Hepatocyte (in vitro differentiated cells): ENCODE data around the gene THSD4. TPM values are rescaled to one million over a fixed set of nuclear protein-coding genes. Genes with fewer than 3 reads are reported as not detected.

ENCODE experiments used
- DNase-seq: peaks from one replicate; pipeline ENCODE4 v3.0.0-alpha.2; 2016; ENCODE audit warnings: low spot score
- H2AFZ ChIP-seq: fragments of 200-600 bp; sonication (generic); 2 replicates; pipeline ENCODE4 v1.6.0; 2016; ENCODE audit warnings: antibody characterized with exemption, mild to moderate bottlenecking
- H3K27ac ChIP-seq: fragments of 200-600 bp; sonication (generic); 2 replicates; pipeline ENCODE4 v1.5.1; 2016; ENCODE audit warnings: mild to moderate bottlenecking
- H3K27me3 ChIP-seq: fragments of 200-600 bp; sonication (generic); 2 replicates; pipeline ENCODE4 v1.6.1; 2016
- H3K36me3 ChIP-seq: fragments of 200-600 bp; sonication (generic); replicated peaks from 2 replicates; pipeline ENCODE4 v1.5.1; 2016; ENCODE audit warnings: low read depth; ENCODE audit not compliant: insufficient read depth
- H3K4me1 ChIP-seq: fragments of 200-600 bp; sonication (generic); 2 replicates; pipeline ENCODE4 v1.5.1; 2016; ENCODE audit warnings: mild to moderate bottlenecking, moderate library complexity; ENCODE audit not compliant: insufficient read depth
- H3K4me2 ChIP-seq: fragments of 200-600 bp; sonication (generic); 2 replicates; pipeline ENCODE4 v1.6.0; 2016
- H3K4me3 ChIP-seq: fragments of 200-600 bp; sonication (generic); 2 replicates; pipeline ENCODE4 v1.5.1; 2016; ENCODE audit warnings: mild to moderate bottlenecking
- H3K79me2 ChIP-seq: fragments of 200-600 bp; sonication (generic); 2 replicates; pipeline ENCODE4 v1.6.0; 2017; ENCODE audit warnings: mild to moderate bottlenecking
- H3K9me2 ChIP-seq: fragments of 200-600 bp; sonication (generic); replicated peaks from 2 replicates; pipeline ENCODE4 v1.6.0; 2017; ENCODE audit warnings: mild to moderate bottlenecking; ENCODE audit not compliant: insufficient read depth
- H3K9me3 ChIP-seq: fragments of 200-600 bp; sonication (generic); 2 replicates; pipeline ENCODE4 v1.5.1; 2016; ENCODE audit warnings: low read depth, mild to moderate bottlenecking
- H4K20me1 ChIP-seq: fragments of 200-600 bp; sonication (generic); 2 replicates; pipeline ENCODE4 v1.6.0; 2016; ENCODE audit warnings: mild to moderate bottlenecking; ENCODE audit not compliant: insufficient read depth, poor library complexity, severe bottlenecking
- EZH2 ChIP-seq: fragments of 200-600 bp; sonication (generic); IDR thresholded peaks from 2 replicates; pipeline ENCODE4 v1.6.1; 2016; ENCODE audit warnings: antibody characterized with exemption, mild to moderate bottlenecking, borderline replicate concordance
- EZH2phosphoT487 ChIP-seq: fragments of 200-600 bp; sonication (generic); IDR thresholded peaks from one replicate; pipeline ENCODE4 v1.6.1; 2018; ENCODE audit warnings: antibody characterized with exemption, mild to moderate bottlenecking, low read depth, moderate library complexity; ENCODE audit not compliant: unreplicated experiment, severe bottlenecking
- WGBS: methylation state at CpG from one replicate; pipeline ENCODE4 v1.1.6; 2016; ENCODE audit warnings: low lambda C conversion rate; ENCODE audit errors: missing lambda C conversion rate; 5-methylcytosine and 5-hydroxymethylcytosine counted together
- polyA plus RNA-seq: library from polyadenylated mRNA; unstranded; fragments of >200 nt; fragmentation: Nextera tagmentation; extraction: Ambion mirVana; gene quantifications from 2 replicates; pipeline ENCODE4 v1.2.1, GENCODE V29; 2016
- total RNA-seq: library from RNA; depleted of rRNA; stranded (reverse); fragments of >200 nt; gene quantifications from 2 replicates; pipeline ENCODE4 v1.2.3, GENCODE V29; 2014
- TF ChIP-seq, protein P1 (sequence below): fragments of 200-600 bp; sonication (generic); IDR thresholded peaks from 2 replicates; pipeline ENCODE4 v1.5.1; 2016; ENCODE audit warnings: antibody characterized with exemption, mild to moderate bottlenecking; ENCODE audit not compliant: poor library complexity

THSD4 gene
- total and polyA plus RNA-seq, 2 experiments from 2014 or later, result 4.3 to 7.0 TPM

GRCh38 chr15:71758711-71759110 lies 643.4 kb downstream of the THSD4 start:
- Histone ChIP-seq H4K20me1 (no peaks in the 10 kb centered on the region), H3K4me2 (peak overlapping the region; percentile 15), H3K4me3 (no peak overlapping the region), H3K79me2 (no peaks in the 10 kb centered on the region), H3K36me3 (no peaks in the 10 kb centered on the region), H2AFZ (no peak overlapping the region), H3K4me1 (peaks cover 14% of the 10 kb centered on the region), H3K9me2 (no peaks in the 10 kb centered on the region), H3K9me3 (peaks cover 10% of the 10 kb centered on the region), H3K27me3 (no peaks in the 10 kb centered on the region), H3K27ac (peak overlapping the region; percentile 66)
- DNase-seq, result peak; percentile 33
- WGBS, result 78% methylated on average over 2 of the region's 2 CpGs
- TF ChIP-seq, protein P1, sequence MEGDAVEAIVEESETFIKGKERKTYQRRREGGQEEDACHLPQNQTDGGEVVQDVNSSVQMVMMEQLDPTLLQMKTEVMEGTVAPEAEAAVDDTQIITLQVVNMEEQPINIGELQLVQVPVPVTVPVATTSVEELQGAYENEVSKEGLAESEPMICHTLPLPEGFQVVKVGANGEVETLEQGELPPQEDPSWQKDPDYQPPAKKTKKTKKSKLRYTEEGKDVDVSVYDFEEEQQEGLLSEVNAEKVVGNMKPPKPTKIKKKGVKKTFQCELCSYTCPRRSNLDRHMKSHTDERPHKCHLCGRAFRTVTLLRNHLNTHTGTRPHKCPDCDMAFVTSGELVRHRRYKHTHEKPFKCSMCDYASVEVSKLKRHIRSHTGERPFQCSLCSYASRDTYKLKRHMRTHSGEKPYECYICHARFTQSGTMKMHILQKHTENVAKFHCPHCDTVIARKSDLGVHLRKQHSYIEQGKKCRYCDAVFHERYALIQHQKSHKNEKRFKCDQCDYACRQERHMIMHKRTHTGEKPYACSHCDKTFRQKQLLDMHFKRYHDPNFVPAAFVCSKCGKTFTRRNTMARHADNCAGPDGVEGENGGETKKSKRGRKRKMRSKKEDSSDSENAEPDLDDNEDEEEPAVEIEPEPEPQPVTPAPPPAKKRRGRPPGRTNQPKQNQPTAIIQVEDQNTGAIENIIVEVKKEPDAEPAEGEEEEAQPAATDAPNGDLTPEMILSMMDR, result no peak
- TF ChIP-seq EZH2phosphoT487, result no peak
- no peak for TF ChIP-seq EZH2

DNA sequence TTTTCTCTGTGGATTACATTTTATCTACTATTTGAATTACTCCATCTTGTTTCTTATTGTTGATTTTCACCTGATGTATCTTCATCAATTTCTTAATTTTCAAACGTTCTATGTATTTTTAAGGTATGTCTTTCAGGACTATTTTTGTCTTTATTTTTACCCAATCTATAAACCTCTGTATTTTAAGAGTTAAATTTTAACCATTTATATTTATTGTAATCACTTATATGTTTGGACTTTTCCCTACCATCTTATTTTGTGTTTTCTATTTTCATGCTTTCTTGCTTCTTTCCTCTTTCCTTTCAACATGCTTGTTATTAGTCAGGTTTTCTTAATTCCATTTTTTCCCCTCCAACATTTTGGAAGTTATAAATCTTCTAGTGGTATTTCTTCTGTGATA lies 645.6 kb downstream of the THSD4 start:
- no peaks in the 10 kb centered on the region for H4K20me1 ChIP-seq
- DNase-seq, result no peak
- H3K9me3 ChIP-seq, result peaks cover 10% of the 10 kb centered on the region
- peak overlapping the region; percentile 62 for H3K27ac ChIP-seq
- no peaks in the 10 kb centered on the region for H3K9me2 ChIP-seq
- H2AFZ ChIP-seq, result no peak overlapping the region
- H3K27me3 ChIP-seq, result no peaks in the 10 kb centered on the region
- TF ChIP-seq EZH2phosphoT487, result no peak
- TF ChIP-seq EZH2, result no peak
- TF ChIP-seq, protein P1, result no peak
- no peak overlapping the region for H3K4me3 ChIP-seq
- H3K4me2 ChIP-seq, result no peak overlapping the region
- no peaks in the 10 kb centered on the region for H3K36me3 ChIP-seq
- WGBS, result 97% methylated on average over 1 of the region's 1 CpG
- peaks cover 13% of the 10 kb centered on the region for H3K4me1 ChIP-seq
- H3K79me2 ChIP-seq, result no peaks in the 10 kb centered on the region

DNA sequence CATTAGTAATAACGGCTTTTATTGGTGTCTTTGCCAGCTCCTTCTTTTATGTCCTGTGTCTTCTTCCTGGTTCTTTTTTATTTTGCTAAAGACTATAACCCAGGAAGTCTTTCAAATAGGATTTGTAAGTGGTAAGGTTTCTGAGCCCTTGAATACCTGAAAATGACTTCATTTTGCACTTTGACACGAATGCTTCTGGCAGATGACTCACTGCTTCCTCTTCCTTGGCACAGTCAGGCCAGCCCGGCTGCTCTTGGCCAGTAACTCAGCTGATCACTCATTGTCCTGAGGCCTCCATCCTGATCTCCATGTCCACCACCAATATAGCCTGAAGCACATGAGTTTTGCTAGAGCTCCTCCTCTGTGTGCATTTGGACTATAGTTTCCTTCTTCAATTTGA lies 646.4 kb downstream of the THSD4 start:
- Histone ChIP-seq H3K36me3 (no peaks in the 10 kb centered on the region), H3K4me1 (peaks cover 13% of the 10 kb centered on the region), H3K9me3 (peaks cover 10% of the 10 kb centered on the region), H3K27ac (peak overlapping the region; percentile 80), H2AFZ (no peak overlapping the region), H3K79me2 (no peaks in the 10 kb centered on the region), H3K27me3 (no peaks in the 10 kb centered on the region), H4K20me1 (no peaks in the 10 kb centered on the region), H3K4me3 (no peak overlapping the region), H3K9me2 (no peaks in the 10 kb centered on the region), H3K4me2 (no peak overlapping the region)
- TF ChIP-seq EZH2 (no peak), EZH2phosphoT487 (no peak)
- TF ChIP-seq, protein P1, result no peak
- DNase-seq, result peak; percentile 73
- WGBS, result 50% methylated on average over 3 of the region's 3 CpGs

- no peak for DNase-seq
- Histone ChIP-seq H3K4me1 (no peaks in the 10 kb centered on the region), H2AFZ (no peak overlapping the region), H3K79me2 (no peaks in the 10 kb centered on the region), H3K9me2 (no peaks in the 10 kb centered on the region), H3K4me2 (no peak overlapping the region), H3K9me3 (no peaks in the 10 kb centered on the region), H4K20me1 (no peaks in the 10 kb centered on the region), H3K36me3 (no peaks in the 10 kb centered on the region), H3K27me3 (no peaks in the 10 kb centered on the region), H3K27ac (no peak overlapping the region), H3K4me3 (no peak overlapping the region)
- TF ChIP-seq EZH2 (no peak), EZH2phosphoT487 (no peak)
- TF ChIP-seq, protein P1, result no peak
- 96% methylated on average over 5 of the region's 5 CpGs for WGBS
Observed at GRCh38 chr15:71768184-71768583, 652.9 kb downstream of the THSD4 start.
